MCF 10A (cell line): Measurements from ENCODE around the gene ST8SIA4. TPM values are rescaled to one million over a fixed set of nuclear protein-coding genes. Genes with fewer than 3 reads are reported as not detected.
A peak's percentile ranks its signal among the peaks of the same experiment; 100 is the strongest.

ENCODE experiments used
- BruUV-seq: library from RNA; stranded (reverse); fragments of 400-500 nt; replicated peaks from 2 replicates; lab custom pipeline; 2021; lab: Mats Ljungman, UMichigan
- CTCF ChIA-PET: fragments of 300-600 bp; sonication (Branson Sonifier 250); formaldehyde crosslinking; extraction: SDS; loops from one replicate; lab custom pipeline; 2021; ENCODE audit warnings: antibody characterized with exemption, inconsistent platforms; lab: Yijun Ruan, JAX
- POLR2A ChIA-PET: fragments of 300-600, 350-650 bp; sonication (Branson Sonifier 250); formaldehyde crosslinking; extraction: SDS; loops from one replicate; lab custom pipeline; 2020; ENCODE audit warnings: antibody characterized with exemption, inconsistent platforms; lab: Yijun Ruan, JAX
- DNase-seq: peaks from one replicate; pipeline ENCODE4 v3.0.0-alpha.2; 2018; ENCODE audit not compliant: unreplicated experiment
- H3K27ac Mint-ChIP-seq: one replicate; pipeline ENCODE4 v1.8.0; 2022; ENCODE audit warnings: mild to moderate bottlenecking, low read depth, mixed read lengths; ENCODE audit not compliant: unreplicated experiment
- H3K27me3 Mint-ChIP-seq: one replicate; pipeline ENCODE4 v1.8.0; 2022; ENCODE audit warnings: mixed read lengths; ENCODE audit not compliant: insufficient read depth, unreplicated experiment
- H3K36me3 Mint-ChIP-seq: one replicate; pipeline ENCODE4 v1.8.0; 2022; ENCODE audit warnings: mild to moderate bottlenecking, moderate library complexity, mixed read lengths; ENCODE audit not compliant: insufficient read depth, unreplicated experiment
- H3K4me1 Mint-ChIP-seq: one replicate; pipeline ENCODE4 v1.8.0; 2022; ENCODE audit warnings: mixed read lengths; ENCODE audit not compliant: insufficient read depth, unreplicated experiment
- H3K4me3 Mint-ChIP-seq: one replicate; pipeline ENCODE4 v1.8.0; 2022; ENCODE audit warnings: mild to moderate bottlenecking, moderate library complexity, mixed read lengths; ENCODE audit not compliant: unreplicated experiment
- H3K9me3 Mint-ChIP-seq: one replicate; pipeline ENCODE4 v1.8.0; 2022; ENCODE audit warnings: mixed read lengths; ENCODE audit not compliant: unreplicated experiment
- intact Hi-C: fragments of 100-400 bp; cut with micrococcal nuclease; formaldehyde crosslinking; loops from 2 replicates; pipeline ENCODE4 v1.14.1; 2022
- total RNA-seq: library from RNA; stranded (reverse); gene quantifications from 2 replicates; pipeline ENCODE4 v1.2.3, GENCODE V29; 2022
- TF ChIP-seq, protein P1 (sequence below): fragments of 200-600 bp; IDR thresholded peaks from one replicate; pipeline ENCODE4 v1.8.0; 2022; ENCODE audit warnings: antibody characterized with exemption, mild to moderate bottlenecking; ENCODE audit not compliant: unreplicated experiment

Gene ST8SIA4
- total RNA-seq, 1 experiment from 2014 or later = 0.26 TPM

GRCh38 chr5:100901821-100902341 lies 1.2 kb downstream of the ST8SIA4 start:
- intact Hi-C loops = loop anchor here (2.0 to 10.0 kb wide), 3 partner anchors 60 to 279 kb away; no protein-coding TSS in a partner anchor
- Mint-ChIP-seq H3K4me3 (peak overlapping the region; percentile 61), H3K9me3 (no peaks in the 10 kb centered on the region), H3K27me3 (no peaks in the 10 kb centered on the region), H3K27ac (no peak overlapping the region), H3K36me3 (no peaks in the 10 kb centered on the region), H3K4me1 (peaks cover 16% of the 10 kb centered on the region)
- ChIA-PET POLR2A (interaction anchor here (0.6 to 1.6 kb wide), 5 partner anchors 15 to 1353 kb away, joined by 3 to 5 read pairs (median 3); no protein-coding TSS in a partner anchor), CTCF (interaction anchor here (0.5 to 1.0 kb wide), 7 partner anchors 65 to 435 kb away, joined by 3 to 4 read pairs (median 3); no protein-coding TSS in a partner anchor)
- no TSS peak for BruUV-seq
- TF ChIP-seq, protein P1, sequence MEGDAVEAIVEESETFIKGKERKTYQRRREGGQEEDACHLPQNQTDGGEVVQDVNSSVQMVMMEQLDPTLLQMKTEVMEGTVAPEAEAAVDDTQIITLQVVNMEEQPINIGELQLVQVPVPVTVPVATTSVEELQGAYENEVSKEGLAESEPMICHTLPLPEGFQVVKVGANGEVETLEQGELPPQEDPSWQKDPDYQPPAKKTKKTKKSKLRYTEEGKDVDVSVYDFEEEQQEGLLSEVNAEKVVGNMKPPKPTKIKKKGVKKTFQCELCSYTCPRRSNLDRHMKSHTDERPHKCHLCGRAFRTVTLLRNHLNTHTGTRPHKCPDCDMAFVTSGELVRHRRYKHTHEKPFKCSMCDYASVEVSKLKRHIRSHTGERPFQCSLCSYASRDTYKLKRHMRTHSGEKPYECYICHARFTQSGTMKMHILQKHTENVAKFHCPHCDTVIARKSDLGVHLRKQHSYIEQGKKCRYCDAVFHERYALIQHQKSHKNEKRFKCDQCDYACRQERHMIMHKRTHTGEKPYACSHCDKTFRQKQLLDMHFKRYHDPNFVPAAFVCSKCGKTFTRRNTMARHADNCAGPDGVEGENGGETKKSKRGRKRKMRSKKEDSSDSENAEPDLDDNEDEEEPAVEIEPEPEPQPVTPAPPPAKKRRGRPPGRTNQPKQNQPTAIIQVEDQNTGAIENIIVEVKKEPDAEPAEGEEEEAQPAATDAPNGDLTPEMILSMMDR = no peak
- DNase-seq = peak; percentile 33

GRCh38 chr5:100900796-100901781 lies 2.0 kb downstream of the ST8SIA4 start:
- H3K9me3 Mint-ChIP-seq = peaks cover 4% of the 10 kb centered on the region
- TF ChIP-seq, protein P1 = no peak
- DNase-seq = peak; percentile 69
- H3K4me1 Mint-ChIP-seq = peaks cover 16% of the 10 kb centered on the region
- no peak overlapping the region for H3K27ac Mint-ChIP-seq
- ChIA-PET CTCF (interaction anchor here (0.5 to 1.5 kb wide), 6 partner anchors 127 to 436 kb away, joined by 3 to 4 read pairs (median 4); no protein-coding TSS in a partner anchor), POLR2A (interaction anchor here (0.6 to 1.6 kb wide), 3 partner anchors 15 to 1353 kb away, joined by 3 to 5 read pairs (median 3); no protein-coding TSS in a partner anchor)
- BruUV-seq = no TSS peak
- H3K27me3 Mint-ChIP-seq = no peaks in the 10 kb centered on the region
- H3K36me3 Mint-ChIP-seq = no peaks in the 10 kb centered on the region
- intact Hi-C loops = loop anchor here (2.0 to 10.0 kb wide), 3 partner anchors 59 to 278 kb away; no protein-coding TSS in a partner anchor
- H3K4me3 Mint-ChIP-seq = peak overlapping the region; percentile 61

DNA sequence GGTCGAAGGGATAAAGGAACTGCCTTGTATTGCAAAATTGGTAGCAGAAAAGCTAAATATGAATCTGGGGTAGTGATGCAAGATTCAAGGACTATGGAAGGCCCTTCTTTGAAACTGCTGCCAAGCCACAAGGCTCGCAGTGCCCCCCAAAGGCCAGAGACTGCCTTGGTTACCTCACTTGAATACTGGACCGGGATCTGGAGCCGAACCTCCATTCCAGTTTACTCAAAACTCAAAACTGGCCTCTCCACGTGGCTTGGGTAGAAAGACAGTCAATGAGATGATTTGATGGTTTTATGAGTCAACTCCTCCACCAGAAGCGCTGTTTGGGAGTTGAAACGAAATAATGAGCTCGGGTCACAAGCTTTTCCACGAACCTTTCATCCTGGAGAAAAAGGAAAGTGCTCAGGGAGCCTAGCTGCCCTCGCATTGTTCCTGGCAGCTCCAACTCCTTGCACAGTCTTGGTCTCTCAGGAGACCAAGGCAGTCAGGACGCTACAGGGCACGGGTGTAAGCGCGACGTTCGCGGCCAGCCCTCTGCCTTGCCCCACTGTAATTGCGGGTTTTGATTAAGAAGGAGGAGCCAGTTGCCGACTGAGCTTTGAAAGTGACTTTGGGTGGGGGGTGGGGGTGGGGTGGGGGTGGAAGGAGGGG lies 2.8 kb downstream of the ST8SIA4 start:
- H3K9me3 Mint-ChIP-seq = peaks cover 7% of the 10 kb centered on the region
- TF ChIP-seq, protein P1 = no peak
- POLR2A ChIA-PET = interaction anchor here (1.0 to 1.3 kb wide), 3 partner anchors 11 to 379 kb away, joined by 3 to 4 read pairs (median 3); no protein-coding TSS in a partner anchor
- H3K4me3 Mint-ChIP-seq = peak overlapping the region; percentile 61
- DNase-seq = peak; percentile 60
- intact Hi-C loops = loop anchor here (2.0 to 10.0 kb wide), 3 partner anchors 58 to 277 kb away; no protein-coding TSS in a partner anchor
- H3K27ac Mint-ChIP-seq = peak overlapping the region; percentile 39
- H3K27me3 Mint-ChIP-seq = no peaks in the 10 kb centered on the region
- peaks cover 16% of the 10 kb centered on the region for H3K4me1 Mint-ChIP-seq
- CTCF ChIA-PET = interaction anchor here (0.5 to 1.5 kb wide), 5 partner anchors 126 to 419 kb away, joined by 3 to 4 read pairs (median 4); no protein-coding TSS in a partner anchor
- BruUV-seq = no TSS peak
- no peaks in the 10 kb centered on the region for H3K36me3 Mint-ChIP-seq
